ENCODE results near the gene TTC31. TPM values are rescaled to one million over a fixed set of nuclear protein-coding genes. Genes with fewer than 3 reads are reported as not detected.

The TTC31 gene
- total and polyA plus RNA-seq, 12 donors, result 11.1 to 38.6 (median 20.9) TPM

- Histone ChIP-seq H3K4me1 (replicated peaks in 1 of 2) (peaks cover 13 to 20% of the 10 kb centered on the region in 2 donors), H3K9me3 (replicated peaks in 1 of 3) (no peaks in the 10 kb centered on the region), H3K4me3 (no peak overlapping the region), H3K27me3 (no peaks in the 10 kb centered on the region), H3K27ac (no peak overlapping the region), H3K36me3 (replicated peaks in 1 of 2) (peaks cover 0 to 31% of the 10 kb centered on the region in 2 donors)
- no peak for TF ChIP-seq POLR2A (IDR thresholded peaks at IDR 0.05)
- no peak for TF ChIP-seq CTCF (IDR thresholded peaks at IDR 0.05)
- no peak for DNase-seq
- intact Hi-C loops (cut with DNase I), result loop anchor here in 1 of 2 donors (5.0 kb wide), 1 partner anchor 41 kb away; the partner anchor contains the start of genes AUP1, DQX1 and HTRA2
- WGBS, 4 donors, result 81 to 95% (median 91%) methylated on average over 2 of the region's 2 CpGs
These were observed 3.3 kb downstream of the TTC31 start for GRCh38 chr2:74486141-74486540.

- peaks cover 0 to 58% of the 10 kb centered on the region in 2 donors for H3K36me3 ChIP-seq (replicated peaks in 1 of 2)
- intact Hi-C loops (cut with DNase I), result loop anchor here in 1 of 2 donors (5.0 kb wide), 1 partner anchor 38 kb away; the partner anchor contains the start of genes AUP1, DQX1 and HTRA2
- peaks cover 0 to 5% of the 10 kb centered on the region in 2 donors for H3K4me1 ChIP-seq (replicated peaks in 1 of 2)
- H3K9me3 ChIP-seq (replicated peaks in 1 of 3), result no peaks in the 10 kb centered on the region
- H3K27ac ChIP-seq, result no peak overlapping the region
- H3K27me3 ChIP-seq, result no peaks in the 10 kb centered on the region
- no peak for DNase-seq
- H3K4me3 ChIP-seq, result no peak overlapping the region
- WGBS, 4 donors, result 84 to 92% (median 88%) methylated on average over 6 to 9 of the region's 9 CpGs
- no peak for TF ChIP-seq POLR2A (IDR thresholded peaks at IDR 0.05)
- TF ChIP-seq CTCF (IDR thresholded peaks at IDR 0.05), result no peak
These were observed 6.0 kb downstream of the TTC31 start for GRCh38 chr2:74488643-74489481.

GRCh38 chr2:74489906-74490305 is 7.0 kb downstream of the TTC31 start:
- H3K27me3 ChIP-seq, result no peaks in the 10 kb centered on the region
- no peak for DNase-seq
- H3K4me3 ChIP-seq, result no peak overlapping the region
- H3K27ac ChIP-seq, result no peak overlapping the region
- no peak for TF ChIP-seq POLR2A (IDR thresholded peaks at IDR 0.05)
- no peak for TF ChIP-seq CTCF (IDR thresholded peaks at IDR 0.05)
- H3K36me3 ChIP-seq (replicated peaks in 1 of 2), result peaks cover 0 to 60% of the 10 kb centered on the region in 2 donors
- intact Hi-C loops (cut with DNase I), result loop anchor here in 1 of 2 donors (5.0 kb wide), 1 partner anchor 37 kb away; the partner anchor contains the start of genes AUP1, DQX1 and HTRA2
- WGBS, 4 donors, result 82 to 96% (median 94%) methylated on average over 2 to 9 of the region's 9 CpGs
- no peaks in the 10 kb centered on the region for H3K9me3 ChIP-seq (replicated peaks in 1 of 3)
- no peaks in the 10 kb centered on the region for H3K4me1 ChIP-seq (replicated peaks in 1 of 2)

GRCh38 chr2:74491648-74492544 is 9.0 kb downstream of the TTC31 start:
- intact Hi-C loops (cut with DNase I), result no loop called here
- Histone ChIP-seq H3K27me3 (no peaks in the 10 kb centered on the region), H3K36me3 (replicated peaks in 1 of 2) (peaks cover 0 to 48% of the 10 kb centered on the region in 2 donors), H3K9me3 (replicated peaks in 1 of 3) (no peaks in the 10 kb centered on the region), H3K4me1 (replicated peaks in 1 of 2) (no peaks in the 10 kb centered on the region), H3K27ac (no peak overlapping the region), H3K4me3 (no peak overlapping the region)
- DNase-seq, result no peak
- WGBS, 4 donors, result 91 to 95% (median 94%) methylated on average over 7 to 12 of the region's 12 CpGs
- TF ChIP-seq POLR2A (IDR thresholded peaks at IDR 0.05), result no peak
- TF ChIP-seq CTCF (IDR thresholded peaks at IDR 0.05), result no peak
